NCI-H510A treated with DMSO at 0.1 percent for 48 hours (cell line): Measurements from ENCODE around the gene GPS1.
A peak's percentile ranks its signal among the peaks of the same experiment; 100 is the strongest.

Experiments
- DNase-seq: peaks from one replicate; lab custom pipeline; 2025; lab: John Stamatoyannopoulos, UW

Gene GPS1

GRCh38 chr17:82103553-82104451, 52.1 kb downstream of the GPS1 start:
- no peak for DNase-seq

GRCh38 chr17:82104797-82105416, 53.2 kb downstream of the GPS1 start:
- DNase-seq = no peak

- DNase-seq = no peak
These were observed 53.8 kb downstream of the GPS1 start for GRCh38 chr17:82105417-82105881.

- peak; percentile 87 for DNase-seq
These were observed 54.4 kb downstream of the GPS1 start for GRCh38 chr17:82105882-82106687.

GRCh38 chr17:82106688-82107305, 55.1 kb downstream of the GPS1 start:
- no peak for DNase-seq
